Nephron progenitor cell (in vitro differentiated cells): ENCODE results near the gene CAPZB.
A peak's percentile ranks its signal among the peaks of the same experiment; 100 is the strongest.

Source experiments
- DNase-seq: peaks from one replicate; pipeline ENCODE4 v3.0.0; 2021
- H3K27ac Mint-ChIP-seq: 2 replicates; pipeline ENCODE4 v1.8.0; 2021; ENCODE audit warnings: mild to moderate bottlenecking, moderate library complexity, mixed read lengths
- H3K27me3 Mint-ChIP-seq: 2 replicates; pipeline ENCODE4 v1.8.0; 2021; ENCODE audit warnings: mild to moderate bottlenecking, low read depth, mixed read lengths; ENCODE audit not compliant: poor library complexity
- H3K36me3 Mint-ChIP-seq: 2 replicates; pipeline ENCODE4 v1.8.0; 2021; ENCODE audit warnings: low read depth, mixed read lengths
- H3K4me1 Mint-ChIP-seq: 2 replicates; pipeline ENCODE4 v1.8.0; 2021; ENCODE audit warnings: mixed read lengths
- H3K4me3 Mint-ChIP-seq: 2 replicates; pipeline ENCODE4 v1.8.0; 2021; ENCODE audit warnings: mild to moderate bottlenecking, moderate library complexity, mixed read lengths
- H3K9me3 Mint-ChIP-seq: 2 replicates; pipeline ENCODE4 v1.8.0; 2021; ENCODE audit warnings: mild to moderate bottlenecking, moderate library complexity, mixed read lengths
- TF ChIP-seq, protein P1 (sequence below): fragments of 200-600 bp; sonication (generic); IDR thresholded peaks from 2 replicates; pipeline ENCODE4 v1.5.0; 2021; ENCODE audit warnings: antibody characterized with exemption

Gene CAPZB

DNA sequence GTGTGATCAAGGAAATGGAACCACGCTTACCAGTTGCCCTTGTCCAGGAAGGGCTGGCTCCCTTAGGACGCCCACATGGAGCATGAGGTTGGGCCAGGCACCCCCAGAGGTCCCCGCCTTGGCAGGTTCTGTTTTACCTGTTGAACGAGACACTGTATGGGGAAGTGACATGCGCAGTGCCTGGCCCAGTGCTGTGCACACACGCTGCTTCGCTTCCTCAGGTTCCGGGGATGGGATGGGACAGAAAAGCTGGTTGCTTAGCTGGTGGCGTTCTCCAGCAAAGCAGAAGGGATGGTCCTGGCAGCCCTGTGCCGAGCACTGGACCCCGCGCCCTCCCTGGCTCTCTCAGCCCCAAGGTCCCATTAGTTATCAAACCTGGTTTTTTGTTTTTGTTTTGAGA lies 152.5 kb downstream of the CAPZB start:
- Mint-ChIP-seq H3K9me3 (no peaks in the 10 kb centered on the region), H3K4me1 (no peaks in the 10 kb centered on the region), H3K36me3 (peaks cover 3% of the 10 kb centered on the region), H3K4me3 (no peak overlapping the region), H3K27me3 (peaks cover 3% of the 10 kb centered on the region), H3K27ac (no peak overlapping the region)
- no peak for DNase-seq
- TF ChIP-seq, protein P1, sequence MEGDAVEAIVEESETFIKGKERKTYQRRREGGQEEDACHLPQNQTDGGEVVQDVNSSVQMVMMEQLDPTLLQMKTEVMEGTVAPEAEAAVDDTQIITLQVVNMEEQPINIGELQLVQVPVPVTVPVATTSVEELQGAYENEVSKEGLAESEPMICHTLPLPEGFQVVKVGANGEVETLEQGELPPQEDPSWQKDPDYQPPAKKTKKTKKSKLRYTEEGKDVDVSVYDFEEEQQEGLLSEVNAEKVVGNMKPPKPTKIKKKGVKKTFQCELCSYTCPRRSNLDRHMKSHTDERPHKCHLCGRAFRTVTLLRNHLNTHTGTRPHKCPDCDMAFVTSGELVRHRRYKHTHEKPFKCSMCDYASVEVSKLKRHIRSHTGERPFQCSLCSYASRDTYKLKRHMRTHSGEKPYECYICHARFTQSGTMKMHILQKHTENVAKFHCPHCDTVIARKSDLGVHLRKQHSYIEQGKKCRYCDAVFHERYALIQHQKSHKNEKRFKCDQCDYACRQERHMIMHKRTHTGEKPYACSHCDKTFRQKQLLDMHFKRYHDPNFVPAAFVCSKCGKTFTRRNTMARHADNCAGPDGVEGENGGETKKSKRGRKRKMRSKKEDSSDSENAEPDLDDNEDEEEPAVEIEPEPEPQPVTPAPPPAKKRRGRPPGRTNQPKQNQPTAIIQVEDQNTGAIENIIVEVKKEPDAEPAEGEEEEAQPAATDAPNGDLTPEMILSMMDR = no peak

DNA sequence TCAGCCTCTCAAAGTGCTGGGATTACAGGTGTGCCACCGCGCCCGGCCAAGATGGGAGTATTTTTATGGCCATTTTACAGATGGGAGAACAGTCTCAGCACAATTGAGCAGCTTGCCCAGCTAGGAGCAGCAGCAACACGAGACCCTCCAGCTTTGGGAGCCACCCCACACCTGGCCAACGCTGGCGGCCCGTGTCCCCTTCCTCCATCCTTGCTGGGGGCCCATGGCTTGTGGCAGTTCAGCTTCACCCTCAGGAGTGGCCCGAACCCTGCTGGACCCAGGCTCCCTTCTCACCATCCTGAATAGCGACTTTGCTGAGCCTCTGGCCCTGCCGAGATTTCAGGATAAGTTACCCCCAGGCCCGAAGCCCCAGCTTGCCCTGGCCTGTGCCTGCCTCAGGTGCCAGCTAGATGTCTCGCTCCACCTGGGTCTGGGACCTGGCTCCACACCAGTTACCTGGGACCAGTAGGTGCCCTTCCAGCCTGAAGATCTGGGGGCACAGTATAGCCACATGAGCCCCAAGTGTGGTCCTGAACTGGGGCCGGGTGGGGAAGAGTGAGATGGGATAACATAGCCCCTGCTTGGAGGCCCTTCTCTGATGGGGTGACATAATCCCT lies 154.0 kb downstream of the CAPZB start:
- TF ChIP-seq, protein P1 = no peak
- H3K4me1 Mint-ChIP-seq = no peaks in the 10 kb centered on the region
- no peaks in the 10 kb centered on the region for H3K9me3 Mint-ChIP-seq
- peaks cover 3% of the 10 kb centered on the region for H3K27me3 Mint-ChIP-seq
- no peak overlapping the region for H3K4me3 Mint-ChIP-seq
- DNase-seq = no peak
- peaks cover 8% of the 10 kb centered on the region for H3K36me3 Mint-ChIP-seq
- H3K27ac Mint-ChIP-seq = no peak overlapping the region

DNA sequence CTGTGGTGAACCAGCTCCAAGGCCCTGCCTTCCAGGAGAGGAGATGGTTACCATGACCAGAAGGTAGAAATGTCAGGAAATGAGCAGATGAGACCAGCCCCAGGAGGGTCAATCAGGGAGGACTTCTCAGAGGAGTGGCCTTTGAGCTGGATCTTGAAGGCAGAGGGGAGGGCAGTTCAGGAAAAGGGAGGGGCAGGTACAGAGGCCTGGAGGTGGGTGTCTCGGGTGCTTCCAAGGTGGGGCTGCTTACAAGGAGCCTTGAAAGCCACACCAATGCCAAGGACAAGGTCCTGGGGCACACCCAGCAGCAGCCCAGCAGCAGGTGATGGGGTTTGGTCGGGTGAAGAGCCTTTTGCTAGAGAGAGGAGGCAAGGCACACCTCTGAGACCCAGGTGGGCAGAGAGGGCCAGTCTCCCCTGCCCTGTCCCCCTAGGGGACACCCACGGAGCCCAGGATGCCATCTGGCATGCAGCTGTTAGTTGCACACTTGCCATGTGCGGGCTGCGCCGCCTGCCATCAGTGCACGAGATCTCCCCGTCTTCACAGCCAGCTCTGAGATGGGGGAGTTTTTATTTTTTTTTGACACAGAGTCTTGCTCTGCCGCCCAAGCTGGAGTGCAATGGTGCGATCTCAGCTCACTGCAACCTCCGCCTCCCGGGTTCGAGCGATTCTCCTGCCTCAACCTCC lies 154.7 kb downstream of the CAPZB start:
- no peaks in the 10 kb centered on the region for H3K4me1 Mint-ChIP-seq
- peaks cover 8% of the 10 kb centered on the region for H3K36me3 Mint-ChIP-seq
- H3K27ac Mint-ChIP-seq = peak overlapping the region; percentile 77
- no peak for DNase-seq
- TF ChIP-seq, protein P1 = no peak
- peaks cover 3% of the 10 kb centered on the region for H3K27me3 Mint-ChIP-seq
- H3K9me3 Mint-ChIP-seq = no peaks in the 10 kb centered on the region
- H3K4me3 Mint-ChIP-seq = no peak overlapping the region

DNA sequence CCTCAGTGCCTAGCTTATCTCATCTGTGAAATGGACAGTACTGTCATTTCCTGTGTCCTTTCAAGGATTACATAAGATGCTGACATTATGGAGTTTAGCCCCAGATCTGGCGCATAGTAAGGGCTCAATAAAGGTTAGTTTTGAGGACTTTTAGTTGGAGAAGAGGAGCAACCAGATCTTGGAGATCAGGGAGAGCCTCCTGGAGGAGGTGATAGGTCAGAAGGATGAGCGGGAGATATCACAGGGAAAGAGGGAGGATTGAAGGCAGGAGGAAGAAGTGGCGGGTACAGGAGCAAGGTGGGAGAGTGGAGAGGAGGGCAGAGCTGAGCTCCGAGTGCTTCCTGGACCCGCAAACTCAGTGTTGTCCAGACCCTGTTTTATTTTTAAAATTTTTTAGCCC lies 155.7 kb downstream of the CAPZB start:
- peaks cover 8% of the 10 kb centered on the region for H3K36me3 Mint-ChIP-seq
- H3K27ac Mint-ChIP-seq = peak overlapping the region; percentile 5
- no peaks in the 10 kb centered on the region for H3K27me3 Mint-ChIP-seq

DNA sequence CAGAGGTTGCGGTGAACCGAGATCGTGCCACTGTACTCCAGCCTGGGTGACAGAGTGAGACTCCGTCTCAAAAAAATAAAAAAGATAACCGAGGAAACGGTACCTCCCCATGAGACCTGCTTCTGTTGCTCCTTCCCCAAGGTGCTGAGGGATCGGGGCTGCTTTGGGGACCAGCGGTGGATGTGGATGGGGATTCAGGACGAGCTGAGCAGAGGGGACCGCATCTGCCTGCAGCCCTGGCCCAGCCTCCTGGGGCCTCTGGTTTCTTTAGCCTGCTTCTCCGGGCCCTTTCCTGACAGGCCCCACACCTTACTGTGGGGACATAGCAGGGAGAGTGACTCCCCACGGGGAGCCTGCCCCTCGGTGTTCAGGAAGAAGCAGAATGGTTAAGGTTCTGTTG lies 156.2 kb downstream of the CAPZB start:
- no peak for DNase-seq
- Mint-ChIP-seq H3K4me1 (no peaks in the 10 kb centered on the region), H3K27me3 (peaks cover 4% of the 10 kb centered on the region), H3K4me3 (no peak overlapping the region), H3K36me3 (peaks cover 8% of the 10 kb centered on the region), H3K27ac (no peak overlapping the region), H3K9me3 (no peaks in the 10 kb centered on the region)
- TF ChIP-seq, protein P1 = no peak

More for the DNA sequence above, 155.7 kb downstream of the CAPZB start:
- Mint-ChIP-seq H3K9me3 (no peaks in the 10 kb centered on the region), H3K4me3 (no peak overlapping the region), H3K4me1 (no peaks in the 10 kb centered on the region)
- no peak for DNase-seq
- TF ChIP-seq, protein P1 = no peak

DNA sequence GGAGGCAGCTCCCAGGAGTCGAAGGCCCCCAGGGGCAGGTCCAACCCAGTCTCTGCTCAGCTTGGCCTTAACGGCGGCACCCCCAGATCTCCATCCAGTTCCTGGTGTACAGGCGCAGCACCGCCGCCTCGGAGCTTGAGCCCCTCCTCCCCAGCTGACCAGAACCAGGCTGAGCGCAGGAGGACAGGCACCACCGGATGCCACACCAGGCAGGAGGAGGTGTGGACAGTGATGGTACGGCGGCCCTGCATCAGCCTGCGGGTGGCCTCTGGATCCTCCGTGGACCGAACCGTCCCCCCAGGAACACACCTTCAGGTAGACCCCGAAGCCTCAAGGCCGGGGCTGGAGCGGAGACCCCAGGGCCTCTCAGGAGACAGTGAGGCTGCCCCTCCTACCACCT lies 156.9 kb downstream of the CAPZB start:
- Mint-ChIP-seq H3K4me3 (no peak overlapping the region), H3K36me3 (peaks cover 8% of the 10 kb centered on the region), H3K9me3 (no peaks in the 10 kb centered on the region), H3K27ac (no peak overlapping the region), H3K4me1 (no peaks in the 10 kb centered on the region), H3K27me3 (peaks cover 4% of the 10 kb centered on the region)
- TF ChIP-seq, protein P1 = no peak
- no peak for DNase-seq
